ENCODE data around the gene USO1.

USO1 gene

DNA sequence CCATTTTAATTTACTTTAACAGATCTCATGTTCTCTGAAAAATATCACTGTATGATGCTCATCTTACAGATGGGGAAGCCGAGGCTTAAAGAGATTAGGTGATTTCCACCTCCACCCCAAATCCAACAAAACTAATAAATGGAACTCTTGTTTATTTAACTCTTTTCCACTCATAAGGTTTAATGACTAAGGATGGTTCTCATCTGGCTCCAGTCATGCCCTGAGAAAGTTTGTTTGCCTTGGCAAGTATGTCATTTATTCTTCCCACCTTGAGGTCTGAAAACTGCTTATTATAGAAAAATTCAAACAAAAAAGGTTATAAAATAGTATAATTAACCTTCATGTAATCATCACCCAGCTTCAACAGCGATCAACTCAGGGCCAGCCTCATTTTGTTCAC, 121.6 kb downstream of the USO1 start:
- DNase-seq = no peak

DNA sequence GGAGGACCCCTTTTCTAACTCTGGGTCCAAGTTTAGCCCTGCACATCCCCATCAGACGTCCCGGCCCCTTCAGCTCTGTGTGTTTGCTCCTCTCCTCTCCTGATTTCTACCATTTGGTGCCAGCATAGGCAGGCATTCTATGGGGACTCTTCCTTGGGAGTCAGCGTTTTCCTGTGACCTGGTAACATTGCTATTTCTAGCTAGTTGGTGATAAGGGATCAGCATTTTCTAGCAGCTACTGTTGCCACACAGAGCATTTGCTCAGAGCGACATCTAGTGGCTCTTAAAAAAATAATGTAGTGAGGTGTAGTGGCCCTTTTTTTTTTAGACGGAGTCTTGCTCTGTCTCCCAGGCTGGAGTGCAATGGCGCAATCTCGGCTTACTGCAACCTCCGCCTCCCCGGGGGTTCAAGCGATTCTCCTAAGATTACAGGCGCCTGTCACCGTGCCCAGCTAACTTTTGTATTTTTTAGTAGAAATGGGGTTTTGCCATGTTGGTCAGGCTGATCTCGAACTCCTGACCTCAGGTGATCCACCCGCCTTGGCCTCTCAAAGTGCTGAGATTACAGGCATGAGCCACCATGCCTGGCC, 123.9 kb downstream of the USO1 start:
- peak; percentile 64 for DNase-seq

DNA sequence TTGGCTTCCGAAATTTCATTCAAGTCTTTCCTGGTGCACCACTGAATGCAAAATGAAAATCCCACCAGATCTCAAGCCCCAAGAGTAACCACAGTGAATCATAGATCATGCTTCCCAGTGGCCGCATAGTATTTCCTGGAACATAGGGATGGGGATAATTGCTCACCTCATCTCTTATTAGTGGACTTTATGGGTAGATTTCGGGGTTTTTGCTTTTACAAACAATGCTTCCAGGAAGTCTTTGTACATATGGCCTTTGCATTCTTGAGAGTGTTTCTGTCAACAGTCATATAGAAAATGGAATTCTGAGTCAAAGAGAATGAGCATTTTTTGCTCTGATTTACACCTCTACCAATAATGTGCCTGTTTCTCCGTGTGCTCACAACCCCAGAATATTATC, 124.5 kb downstream of the USO1 start:
- no peak for DNase-seq

DNA sequence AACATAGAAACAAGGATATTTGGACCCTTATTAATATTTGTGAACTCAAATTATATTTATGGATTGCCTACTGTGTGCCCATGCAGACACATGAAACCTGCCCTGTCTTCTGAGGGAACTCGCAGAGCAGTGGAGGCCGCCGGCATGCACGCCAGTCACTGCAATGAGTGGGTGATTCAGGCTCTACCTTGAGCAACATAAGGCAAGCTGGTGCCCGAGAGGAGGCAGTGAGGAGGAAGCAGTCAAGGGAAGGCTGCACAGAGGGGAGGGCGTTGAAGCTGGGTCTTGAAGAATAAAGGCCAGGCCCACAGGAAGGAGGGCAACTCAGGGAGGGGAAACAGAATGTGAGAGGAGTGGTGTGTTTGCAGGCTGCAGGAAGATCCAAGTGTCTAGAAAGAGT, 125.1 kb downstream of the USO1 start:
- DNase-seq = no peak

DNA sequence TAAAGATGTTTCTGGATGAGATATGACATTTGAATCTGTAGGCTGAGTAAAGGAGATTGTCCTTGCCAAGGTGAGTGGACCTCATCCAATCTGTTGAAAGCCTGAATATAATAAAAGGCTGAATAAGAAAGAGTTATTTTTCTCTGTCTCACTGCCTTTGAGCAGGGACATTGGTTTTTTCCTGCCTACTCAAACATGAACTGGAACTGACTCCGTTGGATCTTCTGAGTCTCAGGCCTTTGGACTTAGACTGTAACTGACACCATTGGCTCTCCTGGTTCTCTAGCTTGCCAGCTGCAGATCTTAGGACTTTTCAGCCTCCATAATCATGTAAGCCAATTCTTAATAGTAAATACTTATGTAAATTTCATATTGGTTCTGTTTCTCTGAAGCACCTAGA, 134.3 kb downstream of the USO1 start:
- no peak for DNase-seq

DNA sequence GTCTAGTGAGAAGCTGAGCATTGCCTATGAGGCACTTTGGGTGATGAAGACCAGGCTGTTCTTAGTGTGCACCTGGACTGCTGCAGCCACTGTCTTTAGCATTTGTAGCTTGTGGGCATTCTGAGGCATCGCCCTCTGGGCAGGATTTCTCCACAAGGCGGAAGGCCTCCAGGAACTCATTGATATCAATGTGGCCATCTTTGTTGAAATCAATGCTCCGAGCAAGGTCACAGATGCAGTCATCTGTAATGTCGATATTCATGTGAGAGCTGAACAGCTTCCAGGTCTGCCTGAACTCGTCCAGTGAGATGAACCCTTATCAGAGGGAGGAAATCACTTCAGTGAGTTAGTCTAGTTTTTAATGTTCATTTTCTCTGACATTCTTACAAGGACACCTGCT, 136.2 kb downstream of the USO1 start:
- DNase-seq = no peak
